DOHH2 (cell line): Measurements from ENCODE around the gene FBXL14.

ENCODE experiments used
- H3F3A ChIP-seq: fragments of 200-600 bp; sonication (generic), shearing (Covaris generic); 2 replicates; pipeline ENCODE4 v1.6.0; 2016; ENCODE audit warnings: antibody characterized with exemption, mild to moderate bottlenecking; ENCODE audit not compliant: control insufficient read depth, insufficient read depth
- H3K27ac ChIP-seq: fragments of 200-600 bp; sonication (generic); 2 replicates; pipeline ENCODE4 v1.5.1; 2014; ENCODE audit warnings: low read depth, mild to moderate bottlenecking, low read length, moderate library complexity
- H3K27me3 ChIP-seq: fragments of 200-600 bp; sonication (generic); 2 replicates; pipeline ENCODE4 v1.6.1; 2014; ENCODE audit warnings: mild to moderate bottlenecking, low read length, mixed read lengths; ENCODE audit not compliant: control insufficient read depth
- H3K36me3 ChIP-seq: fragments of 200-600 bp; sonication (generic); 2 replicates; pipeline ENCODE4 v1.6.1; 2014; ENCODE audit warnings: mild to moderate bottlenecking, low read length, moderate library complexity, mixed read lengths; ENCODE audit not compliant: control insufficient read depth
- H3K4me1 ChIP-seq: fragments of 200-600 bp; sonication (generic); 2 replicates; pipeline ENCODE4 v1.6.1; 2014; ENCODE audit warnings: mild to moderate bottlenecking, low read length, mixed read lengths; ENCODE audit not compliant: control insufficient read depth
- H3K4me2 ChIP-seq: fragments of 200-600 bp; sonication (generic); 2 replicates; pipeline ENCODE4 v1.6.0; 2014; ENCODE audit warnings: mild to moderate bottlenecking, low read length, moderate library complexity
- H3K4me3 ChIP-seq: fragments of 200-600 bp; sonication (generic); 2 replicates; pipeline ENCODE4 v1.5.1; 2014; ENCODE audit warnings: mild to moderate bottlenecking, low read length, mixed read lengths
- H3K79me2 ChIP-seq: fragments of 200-600 bp; sonication (generic); 2 replicates; pipeline ENCODE4 v1.6.1; 2014; ENCODE audit warnings: mild to moderate bottlenecking, low read length, mixed read lengths; ENCODE audit not compliant: control insufficient read depth
- H3K9me2 ChIP-seq: fragments of 200-600 bp; sonication (generic); replicated peaks from 2 replicates; pipeline ENCODE4 v1.6.1; 2014; ENCODE audit warnings: mild to moderate bottlenecking, low read length, mixed read lengths; ENCODE audit not compliant: control insufficient read depth
- H3K9me3 ChIP-seq: fragments of 200-600 bp; sonication (generic); 2 replicates; pipeline ENCODE4 v1.6.1; 2014; ENCODE audit warnings: antibody characterized with exemption, low read length, mixed read lengths; ENCODE audit not compliant: control insufficient read depth, insufficient read depth
- H4K20me1 ChIP-seq: fragments of 200-600 bp; sonication (generic); 2 replicates; pipeline ENCODE4 v1.6.0; 2014; ENCODE audit warnings: low read depth, mild to moderate bottlenecking, antibody characterized with exemption, low read length, moderate library complexity; ENCODE audit not compliant: control insufficient read depth, insufficient read depth
- CTCF ChIP-seq: fragments of 200-600 bp; sonication (generic); IDR thresholded peaks from one replicate; pipeline ENCODE4 v1.5.1; 2014; ENCODE audit warnings: antibody characterized with exemption, mild to moderate bottlenecking, low read depth, low read length; ENCODE audit not compliant: poor library complexity, severe bottlenecking
- EZH2phosphoT487 ChIP-seq: fragments of 200-600 bp; sonication (generic); IDR thresholded peaks from 2 replicates; pipeline ENCODE4 v1.6.1; 2017; ENCODE audit warnings: borderline replicate concordance, mild to moderate bottlenecking, antibody characterized with exemption, low read length, moderate library complexity, mixed read lengths

The FBXL14 gene

DNA sequence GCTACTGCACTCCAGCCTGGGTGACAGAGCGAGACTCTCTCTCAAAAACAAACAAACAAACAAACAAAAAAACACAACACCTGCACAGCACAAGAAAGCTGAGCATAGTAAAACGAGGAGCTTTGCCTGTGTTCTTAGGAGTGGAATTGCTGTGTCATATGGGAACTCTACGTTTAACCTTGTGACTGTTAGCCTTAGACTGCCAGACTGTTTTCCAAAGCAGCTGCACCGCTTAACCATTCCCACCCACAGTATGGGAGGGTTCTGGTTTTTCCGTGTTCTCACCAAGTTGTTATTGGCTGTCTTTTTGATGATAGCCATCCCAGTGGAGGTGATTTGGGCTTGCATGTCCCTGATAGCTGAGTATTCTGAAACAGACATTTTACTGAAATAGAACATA, 43.8 kb upstream of the FBXL14 start:
- H3K36me3 ChIP-seq = no peaks in the 10 kb centered on the region

GRCh38 chr12:1635301-1636095, 41.1 kb upstream of the FBXL14 start:
- Histone ChIP-seq H3K4me3 (no peak overlapping the region), H3K79me2 (no peaks in the 10 kb centered on the region), H3K27me3 (peaks cover 42% of the 10 kb centered on the region), H3K36me3 (no peaks in the 10 kb centered on the region), H3K4me2 (no peak overlapping the region), H3K9me2 (no peaks in the 10 kb centered on the region), H4K20me1 (no peaks in the 10 kb centered on the region), H3K9me3 (no peaks in the 10 kb centered on the region), H3K4me1 (peaks cover 3% of the 10 kb centered on the region), H3F3A (no peaks in the 10 kb centered on the region), H3K27ac (no peak overlapping the region)
- no peak for TF ChIP-seq EZH2phosphoT487
- TF ChIP-seq CTCF = no peak

More for the DNA sequence above, 43.8 kb upstream of the FBXL14 start:
- Histone ChIP-seq H3K79me2 (no peaks in the 10 kb centered on the region), H3K4me1 (no peaks in the 10 kb centered on the region), H3K4me2 (no peak overlapping the region), H4K20me1 (no peaks in the 10 kb centered on the region), H3F3A (no peaks in the 10 kb centered on the region), H3K9me2 (no peaks in the 10 kb centered on the region), H3K4me3 (no peak overlapping the region), H3K9me3 (no peaks in the 10 kb centered on the region), H3K27me3 (peaks cover 16% of the 10 kb centered on the region), H3K27ac (no peak overlapping the region)
- no peak for TF ChIP-seq EZH2phosphoT487
- no peak for TF ChIP-seq CTCF

GRCh38 chr12:1634590-1635191, 40.3 kb upstream of the FBXL14 start:
- no peaks in the 10 kb centered on the region for H4K20me1 ChIP-seq
- no peaks in the 10 kb centered on the region for H3K9me3 ChIP-seq
- no peaks in the 10 kb centered on the region for H3K36me3 ChIP-seq
- H3K4me3 ChIP-seq = no peak overlapping the region
- no peaks in the 10 kb centered on the region for H3K79me2 ChIP-seq
- H3K9me2 ChIP-seq = no peaks in the 10 kb centered on the region
- H3K27me3 ChIP-seq = peaks cover 50% of the 10 kb centered on the region
- H3K4me1 ChIP-seq = peaks cover 11% of the 10 kb centered on the region
- H3K27ac ChIP-seq = no peak overlapping the region
- H3K4me2 ChIP-seq = no peak overlapping the region
- TF ChIP-seq CTCF (peak; percentile 89), EZH2phosphoT487 (no peak)
- no peaks in the 10 kb centered on the region for H3F3A ChIP-seq
